ENCODE data around the gene ANKS1A.

- TF ChIP-seq, protein P1, sequence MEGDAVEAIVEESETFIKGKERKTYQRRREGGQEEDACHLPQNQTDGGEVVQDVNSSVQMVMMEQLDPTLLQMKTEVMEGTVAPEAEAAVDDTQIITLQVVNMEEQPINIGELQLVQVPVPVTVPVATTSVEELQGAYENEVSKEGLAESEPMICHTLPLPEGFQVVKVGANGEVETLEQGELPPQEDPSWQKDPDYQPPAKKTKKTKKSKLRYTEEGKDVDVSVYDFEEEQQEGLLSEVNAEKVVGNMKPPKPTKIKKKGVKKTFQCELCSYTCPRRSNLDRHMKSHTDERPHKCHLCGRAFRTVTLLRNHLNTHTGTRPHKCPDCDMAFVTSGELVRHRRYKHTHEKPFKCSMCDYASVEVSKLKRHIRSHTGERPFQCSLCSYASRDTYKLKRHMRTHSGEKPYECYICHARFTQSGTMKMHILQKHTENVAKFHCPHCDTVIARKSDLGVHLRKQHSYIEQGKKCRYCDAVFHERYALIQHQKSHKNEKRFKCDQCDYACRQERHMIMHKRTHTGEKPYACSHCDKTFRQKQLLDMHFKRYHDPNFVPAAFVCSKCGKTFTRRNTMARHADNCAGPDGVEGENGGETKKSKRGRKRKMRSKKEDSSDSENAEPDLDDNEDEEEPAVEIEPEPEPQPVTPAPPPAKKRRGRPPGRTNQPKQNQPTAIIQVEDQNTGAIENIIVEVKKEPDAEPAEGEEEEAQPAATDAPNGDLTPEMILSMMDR (conservative IDR thresholded peaks at IDR 0.05; ENCODE audit: low read length) = no peak
- TF ChIP-seq EZH2phosphoT487 (IDR thresholded peaks at IDR 0.05; ENCODE audit: borderline replicate concordance) = no peak
These were observed 235.3 kb downstream of the ANKS1A start for GRCh38 chr6:35124356-35124755.

All from Loucy (cell line).